Activated CD4-positive, CD25-positive, alpha-beta regulatory T cell treated with anti-CD3 and anti-CD28 coated beads, Interleukin-2, amount 50 U/mL, for 24 hours (primary cell): ENCODE results near the gene MON2.
"Not testable (repeated sequence)": the region's sequence is repeated elsewhere in the genome, so short reads cannot be mapped to it uniquely, and the experiment has no call there.

Experiments
- ATAC-seq, 2 donors: fragments of 150-1000 bp; cut with Tn5 transposase; one replicate each; pipeline ENCODE4 v1.10.0; 2021; ENCODE audit warnings: mild to moderate bottlenecking in 1 of 2, moderate library complexity in 1 of 2

MON2 gene

DNA sequence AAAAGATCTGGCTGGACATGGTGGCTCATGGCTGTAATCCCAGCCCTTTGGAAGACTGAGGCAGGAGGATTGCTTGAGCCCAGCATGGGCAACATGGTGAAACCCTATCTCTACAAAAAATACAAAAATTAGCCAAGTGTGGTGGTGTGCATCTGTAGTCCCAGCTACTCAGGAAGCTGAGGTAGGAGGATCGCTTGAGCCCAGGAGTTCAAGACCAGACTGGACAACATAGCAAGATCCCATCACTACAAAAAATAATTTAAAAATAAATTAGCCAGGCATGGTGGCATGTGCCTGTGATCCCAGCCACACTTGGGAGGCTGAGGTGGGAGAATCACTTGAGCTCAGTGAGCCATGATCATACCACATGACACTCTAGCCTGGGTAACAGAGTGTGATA is 92.7 kb downstream of the MON2 start:
- not testable (repeated sequence) for ATAC-seq

DNA sequence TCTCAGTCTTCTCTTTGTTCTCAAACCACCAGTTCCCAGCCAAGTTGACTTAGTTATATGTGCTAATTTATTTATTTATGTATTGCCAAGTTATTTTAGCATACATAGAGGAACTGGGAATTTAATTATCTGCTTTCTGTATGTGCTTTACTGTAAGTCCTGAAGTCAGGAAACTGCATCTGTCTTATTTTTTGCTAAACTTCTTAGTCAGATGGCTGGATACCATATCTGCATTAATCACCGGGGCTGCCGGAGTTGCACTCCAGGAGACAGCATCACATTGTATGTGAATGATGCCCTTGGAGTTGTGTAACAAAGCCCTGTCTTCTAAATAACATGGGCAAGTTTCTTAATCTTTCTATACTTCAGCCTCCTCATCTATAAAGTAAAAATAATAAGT is 96.2 kb downstream of the MON2 start:
- ATAC-seq, result no peak

DNA sequence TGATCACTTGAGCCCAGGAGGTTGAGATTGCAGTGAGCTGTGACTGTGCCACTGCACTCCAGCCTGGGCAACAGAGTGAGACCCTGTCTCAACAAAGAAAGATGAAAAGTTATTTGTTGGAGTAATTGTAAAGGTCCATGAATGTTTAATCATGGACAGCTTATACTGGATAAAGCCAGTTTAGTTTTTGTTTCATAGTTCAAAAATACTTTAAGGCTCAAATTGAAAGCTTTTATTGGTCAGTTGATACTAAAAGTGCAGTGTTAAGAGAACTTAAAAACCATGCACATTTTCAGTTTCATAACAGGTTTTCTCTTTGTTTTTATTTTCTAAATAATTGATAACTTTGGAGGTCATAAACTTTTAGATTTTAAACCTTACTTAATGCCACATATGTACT is 108.4 kb downstream of the MON2 start:
- no peak for ATAC-seq

DNA sequence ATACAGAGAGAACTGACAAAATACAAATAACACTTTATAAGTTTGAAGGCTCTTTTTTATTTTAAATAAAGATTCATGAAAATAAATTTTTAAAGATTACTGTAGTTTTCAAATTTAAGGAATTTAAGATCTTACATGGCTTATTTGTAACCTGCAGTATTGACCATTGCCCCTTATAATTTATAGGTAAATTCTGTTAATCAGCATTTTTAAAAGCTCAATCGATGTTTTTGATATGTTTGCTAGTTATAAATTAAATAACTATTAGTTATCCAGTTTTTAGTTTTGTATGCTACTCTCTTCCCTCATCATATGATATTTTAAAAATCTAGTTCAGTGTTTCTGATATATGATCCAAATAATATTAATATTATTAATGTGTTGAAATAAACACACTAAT is 109.9 kb downstream of the MON2 start:
- ATAC-seq, result no peak

DNA sequence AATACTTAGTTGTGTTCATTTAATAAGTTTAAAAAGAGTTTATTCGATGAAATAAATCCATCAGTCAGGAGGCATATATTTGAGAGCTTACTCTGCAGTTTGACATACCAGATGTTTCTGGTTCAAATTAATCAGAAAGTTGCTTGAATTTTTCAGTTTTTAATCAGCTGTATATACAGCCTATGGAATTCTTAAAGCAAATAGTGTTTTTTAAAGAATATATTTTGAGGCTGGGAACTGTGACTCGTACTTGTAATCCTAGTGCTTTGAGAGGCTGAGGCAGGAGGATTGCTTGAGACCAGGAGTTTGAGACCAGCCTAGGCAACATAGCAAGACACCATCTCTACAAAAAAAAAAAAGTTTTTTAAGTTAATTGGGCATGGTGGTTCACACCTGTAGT is 112.1 kb downstream of the MON2 start:
- no peak for ATAC-seq

DNA sequence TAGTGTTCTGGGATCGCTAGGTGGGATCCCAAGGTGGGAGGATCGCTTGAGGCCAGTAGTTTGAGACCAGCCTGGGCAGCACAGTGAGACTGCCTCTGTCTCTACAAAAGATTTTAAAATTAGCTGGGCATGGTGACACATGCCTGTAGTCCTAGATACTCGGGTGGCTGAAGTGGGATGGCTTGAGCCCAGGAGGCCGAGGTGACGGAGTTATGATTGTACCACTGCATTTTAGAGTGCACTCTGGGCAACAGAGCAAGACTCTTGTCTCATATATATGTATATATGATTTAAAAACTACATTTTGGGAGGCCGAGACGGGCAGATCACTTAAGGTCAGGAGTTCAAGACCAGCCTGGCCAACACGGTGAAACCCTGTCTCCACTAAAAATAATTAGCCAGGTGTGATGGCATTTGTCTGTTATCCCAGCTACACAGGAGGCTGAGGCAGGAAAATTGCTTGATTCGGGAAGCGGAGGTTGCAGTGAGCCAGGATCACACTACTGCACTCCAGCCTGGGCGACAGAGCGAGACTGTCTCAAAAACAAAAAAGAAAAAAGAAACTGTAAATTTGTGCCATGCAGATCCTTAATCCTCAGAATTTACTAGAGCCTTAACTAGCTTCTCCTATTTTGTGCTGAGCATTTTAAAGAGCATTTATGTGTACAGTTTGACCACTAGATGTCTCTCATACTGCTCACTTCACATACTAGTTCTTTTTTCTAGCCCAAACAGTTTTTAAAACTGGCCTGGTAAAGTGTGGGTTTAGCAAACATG is 114.8 kb downstream of the MON2 start:
- no peak for ATAC-seq

DNA sequence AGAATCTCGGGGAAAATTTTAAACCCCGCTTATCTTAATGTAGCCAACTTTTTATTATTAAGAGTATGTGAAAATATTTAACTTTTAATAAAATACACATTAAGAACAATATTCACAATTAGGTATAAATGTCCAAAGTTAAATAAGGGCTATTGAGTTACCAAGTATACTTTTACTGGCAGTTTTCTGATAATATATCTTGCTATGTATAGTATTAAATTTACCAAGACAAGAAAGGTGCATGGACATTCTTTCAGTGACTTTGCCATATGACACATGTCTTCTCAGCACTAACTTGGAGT is 115.4 kb downstream of the MON2 start:
- ATAC-seq, result no peak

DNA sequence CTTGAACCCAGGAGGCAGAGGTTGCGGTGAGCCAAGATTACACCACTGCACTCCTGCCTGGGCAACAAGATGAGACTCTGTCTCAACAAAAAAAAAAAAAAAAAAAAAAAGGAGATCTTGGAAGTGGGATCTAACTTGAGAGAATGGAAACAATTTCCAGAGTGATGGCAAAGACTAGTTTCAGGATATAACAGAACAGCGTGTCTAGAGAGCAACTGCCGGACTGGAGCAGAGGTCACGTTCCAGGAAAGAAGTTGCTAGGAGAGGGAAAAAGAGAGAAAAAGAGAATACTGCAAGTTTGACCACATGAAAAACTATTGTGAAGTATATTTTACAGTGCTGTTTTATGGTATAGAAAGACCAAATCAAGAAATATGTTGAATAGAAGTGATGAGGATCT is 118.0 kb downstream of the MON2 start:
- no peak for ATAC-seq

DNA sequence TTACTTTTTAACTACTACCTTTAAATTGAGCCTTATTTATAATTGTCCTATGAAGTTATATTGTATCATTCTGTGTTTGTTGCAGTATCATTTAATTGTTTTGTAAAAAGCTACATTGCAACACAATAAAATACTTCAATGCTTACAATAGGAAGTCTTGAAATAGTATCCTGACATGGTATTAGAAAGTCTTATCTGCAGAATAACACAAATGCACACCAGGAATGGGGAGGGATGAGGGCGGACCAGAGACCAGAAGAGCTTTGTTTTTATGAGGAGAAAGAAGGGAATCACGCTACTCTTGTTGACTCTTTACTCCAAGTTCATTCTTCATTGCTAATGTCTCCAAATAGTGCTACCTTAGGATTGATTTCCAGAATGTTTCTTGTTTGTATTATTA is 120.2 kb downstream of the MON2 start:
- no peak for ATAC-seq

DNA sequence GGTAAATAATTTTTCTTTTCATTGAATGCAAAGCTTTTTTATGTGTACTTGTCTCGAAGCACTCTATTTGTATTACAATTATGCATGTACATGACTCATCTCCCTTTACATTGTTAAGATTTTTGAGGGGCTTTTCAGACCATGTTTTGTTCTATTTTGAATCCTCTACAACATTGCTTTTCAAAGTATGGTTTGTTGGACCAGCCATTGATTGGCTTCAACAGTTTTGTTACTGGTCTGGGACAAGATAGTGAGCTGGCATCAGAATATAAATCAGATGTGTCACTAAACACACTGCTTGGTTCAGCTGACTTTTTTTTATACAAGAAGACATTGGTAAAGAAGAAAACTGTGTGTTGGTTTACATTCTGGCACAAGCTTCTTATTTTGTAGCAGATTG is 122.3 kb downstream of the MON2 start:
- ATAC-seq, result no peak

DNA sequence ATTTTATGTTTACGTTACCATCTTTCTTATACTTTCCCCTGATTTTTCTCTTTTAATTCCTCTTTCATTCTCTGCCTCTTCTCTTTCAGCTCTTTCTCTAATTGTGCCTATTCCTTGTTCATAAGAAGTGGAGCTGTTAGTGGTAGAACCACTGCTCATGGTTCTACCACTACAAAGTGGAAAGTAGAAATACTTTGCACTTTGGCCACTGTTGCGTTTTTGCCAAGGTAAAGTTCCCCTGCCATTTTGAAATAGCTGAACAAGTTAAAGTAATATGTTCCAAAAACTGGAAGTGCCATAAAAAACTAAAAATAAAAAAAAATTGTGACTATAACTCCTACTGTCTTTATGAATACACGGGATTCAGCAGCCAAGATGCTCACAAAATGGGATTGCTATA is 130.6 kb downstream of the MON2 start:
- ATAC-seq, result no peak

DNA sequence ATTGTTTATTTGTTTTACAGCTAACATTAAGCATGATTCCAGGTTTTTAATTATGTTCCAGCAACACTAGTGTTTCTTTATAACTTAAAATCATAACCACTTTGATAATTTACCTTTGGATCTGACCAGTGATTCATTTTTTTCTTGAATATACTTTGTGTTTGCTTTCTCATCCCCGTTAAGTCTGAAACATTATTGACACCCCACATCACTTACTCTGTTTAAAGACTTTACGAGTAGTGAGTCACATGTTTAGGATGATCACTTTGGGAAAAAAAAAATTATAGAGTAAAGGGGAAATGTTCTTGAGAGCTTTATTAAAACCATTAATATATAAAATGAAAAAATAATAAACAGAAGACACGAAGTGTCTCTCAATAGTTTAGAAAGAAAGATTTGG is 132.2 kb downstream of the MON2 start:
- ATAC-seq, result no peak

DNA sequence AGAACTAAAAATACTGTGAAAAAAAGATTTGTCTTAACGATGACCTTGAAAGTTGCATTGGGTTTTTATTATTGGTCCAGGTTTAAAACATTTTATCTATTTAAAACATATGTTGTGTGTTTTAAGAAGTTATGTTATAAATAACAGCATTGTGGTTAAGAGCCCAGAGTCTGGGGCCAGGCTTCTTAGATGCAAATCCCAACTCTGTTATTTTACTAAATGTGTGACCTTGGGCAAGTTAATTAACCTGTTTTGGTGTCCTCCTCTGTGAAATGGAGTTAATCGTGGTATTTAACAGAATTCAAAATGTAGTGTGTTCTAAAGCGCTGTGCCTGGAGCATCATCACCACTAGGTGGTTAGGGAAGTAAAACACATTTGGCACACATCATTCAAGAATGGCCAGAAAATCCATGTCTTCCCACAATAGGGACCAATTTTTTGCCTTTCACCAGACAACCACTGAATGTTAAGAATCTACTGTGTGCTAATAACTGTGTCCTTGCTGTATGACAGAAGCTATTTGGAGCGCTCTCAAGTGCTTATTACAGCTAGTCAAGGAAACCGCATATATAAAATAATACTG is 133.3 kb downstream of the MON2 start:
- ATAC-seq, result no peak

DNA sequence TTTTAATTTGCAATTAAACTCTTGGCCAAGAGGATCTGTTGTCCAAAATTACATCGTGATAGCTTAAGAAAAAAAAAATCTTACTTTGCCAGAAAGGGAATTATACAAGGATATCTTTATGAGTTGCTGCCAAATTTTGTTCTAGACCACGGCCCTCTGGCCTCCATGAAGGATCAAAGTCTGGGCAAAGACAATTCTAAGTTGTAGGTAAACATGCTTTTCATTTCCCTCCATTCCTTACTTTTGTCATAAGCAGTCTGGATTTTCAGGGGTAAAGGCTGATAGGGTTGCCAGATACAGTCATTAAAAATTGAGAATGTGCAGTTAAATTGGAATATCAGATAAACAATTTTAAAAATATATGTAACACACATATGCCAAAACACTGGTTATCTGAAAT is 135.1 kb downstream of the MON2 start:
- no peak for ATAC-seq

DNA sequence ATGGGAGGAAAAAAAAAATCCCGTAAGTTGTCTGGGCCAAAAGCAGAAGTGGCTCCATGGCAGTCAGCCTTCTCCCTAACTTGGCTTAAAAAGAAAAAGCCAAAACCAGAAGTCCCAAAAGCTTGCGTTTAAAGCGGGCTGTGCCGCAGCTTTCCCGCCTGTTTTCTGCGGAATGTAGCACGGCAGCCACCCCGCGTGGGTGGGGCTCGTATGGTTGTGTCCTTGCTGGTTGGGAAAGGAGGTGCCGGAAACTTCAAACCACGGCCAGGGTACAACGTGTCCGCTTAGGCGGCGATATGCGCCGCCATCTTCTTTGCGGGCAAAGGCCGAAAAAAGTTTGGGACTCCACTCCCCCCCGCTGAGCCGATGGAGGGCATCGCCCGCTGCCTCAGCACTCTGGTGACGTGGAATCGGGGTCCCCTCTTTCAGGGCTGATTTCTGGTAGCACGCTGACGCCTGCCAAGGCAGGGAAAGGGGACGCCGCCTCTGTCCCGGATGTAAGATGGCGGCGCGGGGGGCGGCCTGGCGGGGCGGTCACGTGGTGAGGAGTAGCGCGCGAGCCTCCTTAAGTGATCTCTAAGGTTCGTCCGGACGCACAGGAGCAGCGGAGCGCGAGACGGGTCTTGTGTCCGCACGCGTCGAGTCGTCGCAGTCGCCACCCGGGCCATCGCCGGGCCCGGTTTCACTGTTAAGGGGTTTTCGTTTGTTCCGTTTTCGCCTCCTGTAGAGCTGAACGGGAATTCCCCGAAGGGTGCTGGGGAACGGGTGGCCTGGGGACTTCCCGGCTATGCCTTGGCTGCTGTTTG is 135.8 kb downstream of the MON2 start:
- ATAC-seq, result peak; percentile 66 to 73

DNA sequence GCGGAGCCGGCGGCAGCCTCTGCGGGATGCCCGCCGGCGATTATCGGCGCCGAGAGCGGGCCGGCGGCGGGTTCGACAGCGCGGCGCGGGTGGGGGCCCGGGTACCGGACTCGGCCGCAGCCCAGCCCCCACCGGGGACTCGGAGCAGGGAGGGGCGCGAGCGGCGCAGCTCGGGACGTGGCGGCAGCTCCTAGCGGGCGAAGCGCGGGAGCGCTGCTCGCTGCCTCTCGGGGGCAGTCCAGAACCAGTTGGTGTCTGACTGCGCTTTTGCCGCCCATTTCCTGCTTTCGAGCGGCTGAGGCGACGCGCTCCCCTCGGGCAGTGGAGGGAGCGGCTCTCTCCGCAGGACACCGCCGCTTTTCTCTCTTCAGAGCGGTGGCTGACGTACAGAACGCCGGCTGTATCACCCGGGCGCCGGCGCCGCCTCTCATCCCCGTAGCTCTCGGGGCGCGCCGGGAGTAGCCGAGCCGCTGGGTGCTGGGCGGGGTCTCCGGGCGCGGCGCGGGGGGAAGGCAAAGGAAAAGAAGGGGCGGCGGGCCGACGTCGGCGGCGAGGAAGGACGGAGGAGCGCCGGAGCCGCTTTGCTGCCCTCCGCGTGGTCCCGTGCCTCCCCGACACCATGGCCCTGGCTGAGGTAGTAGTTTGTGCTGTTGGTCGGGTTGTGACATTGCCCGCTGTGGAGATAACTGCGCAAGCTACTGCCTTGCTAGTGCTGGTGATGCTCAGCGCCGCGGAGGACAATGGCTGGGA is 136.6 kb downstream of the MON2 start:
- peak; percentile 74 to 75 for ATAC-seq

DNA sequence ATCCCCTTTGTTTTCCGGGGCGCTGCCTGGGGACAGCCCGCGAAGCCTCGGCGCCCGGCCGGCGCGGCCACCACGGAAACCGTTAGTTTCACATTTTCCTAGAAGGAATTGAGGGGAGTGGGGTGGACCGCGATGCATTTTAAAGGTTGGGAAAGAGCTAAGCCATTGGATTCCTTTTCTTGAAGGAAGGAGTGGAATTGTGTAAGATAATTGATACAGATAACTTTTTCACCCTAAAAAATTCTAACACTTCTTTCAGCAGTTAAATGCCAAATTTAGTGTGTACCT is 137.1 kb downstream of the MON2 start:
- no peak for ATAC-seq

DNA sequence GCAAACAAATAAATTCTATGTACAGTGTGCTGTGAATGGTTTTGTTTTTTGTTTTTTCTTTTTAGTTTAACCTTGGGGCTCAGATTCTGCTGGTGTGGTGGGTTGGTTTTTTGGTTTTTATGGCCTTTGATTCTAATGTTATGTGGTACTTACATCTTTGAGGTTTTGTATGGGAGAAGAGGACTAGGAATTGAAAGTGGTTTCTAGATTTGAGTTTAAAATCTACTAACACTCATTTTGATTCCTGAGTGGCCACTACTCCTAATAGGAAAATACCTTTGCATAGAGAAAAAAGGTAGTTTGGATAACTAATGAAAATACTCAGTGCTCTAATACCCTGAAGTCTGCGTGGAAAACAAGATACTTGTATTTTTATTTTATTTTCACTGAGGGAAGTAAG is 137.7 kb downstream of the MON2 start:
- ATAC-seq, result no peak

DNA sequence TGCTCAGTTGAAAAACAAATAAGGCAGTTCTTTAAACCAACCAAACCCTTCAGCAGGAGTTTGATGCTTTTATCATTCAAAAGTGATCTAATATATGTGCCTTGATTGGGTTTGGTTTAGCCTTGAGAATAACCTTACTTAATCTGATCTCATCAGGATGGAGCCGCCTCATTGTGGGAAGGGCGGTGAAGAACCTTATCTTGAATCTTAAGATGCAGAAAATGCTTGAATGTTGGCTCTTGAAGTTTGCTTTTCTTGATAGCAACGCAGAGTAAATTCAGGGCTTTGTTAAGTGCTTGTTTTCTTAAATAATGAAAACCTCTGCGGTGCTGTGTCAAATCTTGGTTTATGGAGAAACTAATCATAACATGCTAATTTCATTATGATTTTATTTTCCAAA is 138.2 kb downstream of the MON2 start:
- ATAC-seq, result no peak

DNA sequence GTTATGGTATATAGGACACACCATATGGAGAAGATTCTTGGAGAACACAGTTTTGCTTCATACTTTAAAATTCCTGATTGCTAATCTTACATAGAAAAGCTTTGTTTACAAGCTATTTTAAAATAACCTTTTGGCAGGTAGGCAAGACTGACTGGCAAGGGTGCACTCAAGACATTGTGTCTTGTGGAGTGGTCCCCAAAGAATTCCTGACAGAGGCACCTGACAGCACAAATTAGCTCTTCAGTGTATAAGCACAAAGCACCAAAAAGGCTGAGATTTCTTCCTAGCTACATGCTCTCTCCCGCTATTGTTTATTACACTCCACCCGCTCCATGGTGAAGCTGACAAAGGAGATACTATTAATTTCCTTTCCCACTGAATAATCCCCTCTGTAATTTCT is 139.4 kb downstream of the MON2 start:
- ATAC-seq, result no peak

DNA sequence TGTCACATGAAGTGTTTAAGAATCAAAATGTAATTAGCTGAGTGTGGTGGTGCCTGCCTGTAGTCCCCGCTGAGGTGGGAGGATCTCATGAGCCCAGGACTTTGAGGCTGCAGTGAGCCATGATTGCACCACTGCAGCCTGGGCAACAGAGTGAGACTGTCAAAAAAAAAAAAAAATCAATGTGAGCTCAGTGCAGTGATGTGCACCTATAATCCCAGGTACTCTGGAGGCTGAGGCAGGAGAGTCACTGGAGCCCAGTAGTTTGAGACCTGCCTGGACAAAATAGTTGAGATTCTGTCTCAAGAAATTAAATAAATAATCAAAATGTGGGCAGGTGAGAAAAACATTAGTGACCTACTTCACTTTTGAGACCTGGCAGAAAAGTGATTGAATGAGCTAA is 140.0 kb downstream of the MON2 start:
- ATAC-seq, result no peak

DNA sequence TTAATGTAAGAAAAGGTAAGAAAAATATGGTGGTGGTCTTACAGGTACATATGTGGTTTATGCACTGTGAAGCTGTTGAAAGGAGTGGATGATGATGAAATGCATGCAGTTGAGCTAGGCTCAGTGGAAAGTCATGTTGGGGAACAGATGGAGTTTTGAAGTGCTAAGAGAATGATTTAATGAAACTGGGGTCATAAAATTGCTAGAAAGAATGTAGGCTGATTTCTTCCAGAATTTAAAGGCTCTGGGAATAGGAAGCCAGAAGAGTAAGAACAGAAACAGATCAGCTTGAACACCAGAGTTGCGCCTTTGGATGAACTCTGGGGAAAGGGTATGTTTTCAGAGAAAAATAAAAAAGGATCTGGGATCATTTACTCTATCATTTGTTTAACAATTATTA is 146.5 kb downstream of the MON2 start:
- ATAC-seq, result no peak

DNA sequence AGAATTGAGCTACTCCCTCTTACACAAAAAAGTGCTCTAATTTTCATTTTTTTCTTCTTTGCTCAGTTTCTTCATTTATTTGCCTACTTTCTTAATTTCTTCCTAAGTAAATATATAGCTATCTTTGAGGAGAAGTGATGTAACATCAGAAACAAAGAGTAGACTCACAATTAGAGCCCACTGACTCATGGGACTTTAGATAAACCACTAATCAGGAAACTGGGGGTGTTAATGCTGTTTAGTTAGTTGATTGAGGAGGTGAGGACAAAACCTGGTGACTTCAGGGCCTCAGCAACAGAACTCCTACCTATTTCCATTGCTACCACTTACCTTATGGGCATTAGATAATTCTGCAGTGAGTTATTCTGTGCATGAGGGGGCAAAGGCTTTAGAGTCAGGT is 151.7 kb downstream of the MON2 start:
- ATAC-seq, result peak; percentile 35 to 56

DNA sequence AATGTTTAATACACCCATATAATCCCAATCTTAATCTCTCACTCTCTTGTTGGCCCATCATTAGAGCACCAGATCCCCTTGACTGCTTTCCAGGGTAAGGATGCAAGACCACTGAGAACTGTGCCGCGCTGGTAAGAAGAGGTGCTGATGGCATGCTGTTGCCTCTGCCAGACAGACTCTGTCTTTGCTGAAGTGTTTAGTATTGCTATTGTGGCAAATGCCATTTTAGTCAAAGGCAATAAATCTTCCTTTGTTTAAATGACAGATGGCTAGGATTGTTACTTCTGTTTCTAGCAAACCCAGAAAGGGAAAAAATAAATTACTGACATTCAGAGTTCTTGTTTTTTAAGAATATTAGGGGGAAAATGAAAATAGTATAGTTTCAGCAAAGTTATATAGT is 152.3 kb downstream of the MON2 start:
- ATAC-seq, result no peak
